Mucosa of stomach (tissue), 1 donor: Measurements from ENCODE around the gene HSD17B13.

ENCODE experiments used
- H3K27me3 ChIP-seq: one replicate; pipeline ENCODE4 v1.7.0; 2013; ENCODE audit warnings: mild to moderate bottlenecking, low read length; ENCODE audit not compliant: control insufficient read depth, insufficient read depth
- H3K36me3 ChIP-seq: one replicate; pipeline ENCODE4 v1.7.0; 2013; ENCODE audit warnings: low read length; ENCODE audit not compliant: control insufficient read depth, insufficient read depth
- H3K4me1 ChIP-seq: one replicate; pipeline ENCODE4 v1.7.0; 2013; ENCODE audit warnings: mild to moderate bottlenecking, low read length; ENCODE audit not compliant: control insufficient read depth, insufficient read depth
- H3K4me3 ChIP-seq: one replicate; pipeline ENCODE4 v1.7.0; 2013; ENCODE audit warnings: low read length
- H3K9ac ChIP-seq: one replicate; pipeline ENCODE4 v1.7.0; 2013; ENCODE audit warnings: mild to moderate bottlenecking, low read length, moderate library complexity
- H3K9me3 ChIP-seq: one replicate; pipeline ENCODE4 v1.7.0; 2013; ENCODE audit warnings: mild to moderate bottlenecking, low read length, moderate library complexity; ENCODE audit not compliant: control insufficient read depth
- donor health status: Pancreatic carcinoma.

Gene HSD17B13

DNA sequence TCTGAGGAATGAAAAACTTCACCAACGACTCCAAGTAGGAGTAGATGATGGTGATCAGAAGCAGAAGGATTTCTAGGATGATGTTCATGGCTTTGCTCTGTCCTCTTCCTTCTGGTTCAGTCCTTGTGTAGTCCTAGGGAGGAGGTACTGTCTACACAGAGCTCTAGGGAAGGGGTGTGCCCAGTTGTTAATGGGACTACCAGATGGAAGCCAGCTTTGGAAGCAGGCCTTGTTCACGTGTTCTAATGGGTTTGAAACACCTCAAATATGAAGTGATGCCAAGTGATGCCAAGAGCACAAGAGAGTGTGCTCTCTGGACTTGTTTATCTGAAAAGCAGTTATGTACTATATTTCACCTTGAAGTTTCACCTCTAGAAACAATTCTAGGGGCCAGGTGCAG, at the start of gene HSD17B13:
TSS of gene HSD17B13 (minus strand) at position 129 of the 400 bp plus-strand sequence. CDS start at position 88, 41 bp downstream.
- Histone ChIP-seq H3K9me3 (no peaks in the 10 kb centered on the region), H3K36me3 (no peaks in the 10 kb centered on the region), H3K4me1 (no peaks in the 10 kb centered on the region), H3K27me3 (no peaks in the 10 kb centered on the region), H3K9ac (no peak within 1 kb of the TSS), H3K4me3 (no peak within 1 kb of the TSS)

GRCh38 chr4:87370068-87370467, 47.4 kb upstream of the HSD17B13 start:
- Histone ChIP-seq H3K9ac (no peak overlapping the region), H3K36me3 (peaks cover 7% of the 10 kb centered on the region), H3K4me1 (no peaks in the 10 kb centered on the region), H3K4me3 (no peak overlapping the region), H3K9me3 (no peaks in the 10 kb centered on the region), H3K27me3 (no peaks in the 10 kb centered on the region)

DNA sequence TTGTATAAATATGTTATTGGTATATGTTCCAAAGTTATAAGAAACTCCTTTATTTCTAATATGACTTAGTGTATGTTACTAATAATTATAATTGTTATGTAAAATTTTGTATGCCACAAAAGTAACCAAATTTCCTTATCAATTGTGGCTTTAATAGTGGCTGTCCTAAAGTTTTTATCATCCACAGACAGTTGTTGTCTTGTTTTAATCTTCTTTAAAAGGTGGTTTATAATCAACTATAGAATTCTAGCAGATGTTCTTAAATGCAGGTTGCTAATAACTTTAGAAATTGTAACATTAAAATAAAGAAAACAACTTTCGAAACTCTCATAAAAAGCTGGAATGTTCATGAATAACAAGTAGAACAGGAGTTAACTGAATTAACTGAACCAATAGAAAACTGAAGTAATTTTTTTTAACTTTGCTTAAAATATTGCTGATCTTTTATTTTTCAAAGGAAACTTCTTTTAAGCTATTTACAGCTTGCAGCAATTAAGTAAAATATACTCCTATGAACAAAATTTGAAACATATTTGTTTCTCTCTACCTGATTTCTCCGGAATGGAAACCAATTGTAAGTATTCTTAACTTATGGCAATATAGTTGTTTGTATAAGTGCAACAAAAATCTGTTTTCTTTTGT, 44.0 kb upstream of the HSD17B13 start:
- Histone ChIP-seq H3K4me1 (no peaks in the 10 kb centered on the region), H3K4me3 (no peak overlapping the region), H3K27me3 (no peaks in the 10 kb centered on the region), H3K36me3 (peaks cover 4% of the 10 kb centered on the region), H3K9me3 (no peaks in the 10 kb centered on the region), H3K9ac (no peak overlapping the region)

DNA sequence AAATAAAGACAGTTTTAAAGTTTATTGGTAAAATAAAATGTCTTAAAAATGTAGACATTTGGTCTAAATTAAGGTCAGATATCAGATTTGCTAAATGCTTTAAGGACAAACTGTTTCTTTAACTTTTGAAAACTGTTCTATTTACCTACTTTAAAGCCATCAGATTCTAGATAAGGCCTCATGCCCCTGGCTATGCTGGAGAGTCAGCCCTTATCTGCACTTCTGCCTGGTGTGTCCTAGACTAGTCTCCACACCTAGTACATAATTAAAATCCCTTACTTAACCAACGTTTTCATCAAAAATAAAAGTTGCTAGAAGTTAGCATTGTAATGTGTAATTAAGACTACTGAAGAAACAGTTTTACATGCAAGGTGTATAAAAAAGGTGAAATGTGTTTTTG, 42.7 kb upstream of the HSD17B13 start:
- H3K36me3 ChIP-seq: no peaks in the 10 kb centered on the region
- no peak overlapping the region for H3K4me3 ChIP-seq
- H3K4me1 ChIP-seq: no peaks in the 10 kb centered on the region
- no peak overlapping the region for H3K9ac ChIP-seq
- no peaks in the 10 kb centered on the region for H3K9me3 ChIP-seq
- H3K27me3 ChIP-seq: no peaks in the 10 kb centered on the region

- Histone ChIP-seq H3K27me3 (no peaks in the 10 kb centered on the region), H3K4me1 (no peaks in the 10 kb centered on the region), H3K36me3 (no peaks in the 10 kb centered on the region), H3K9me3 (no peaks in the 10 kb centered on the region), H3K9ac (no peak overlapping the region), H3K4me3 (no peak overlapping the region)
These were observed 40.9 kb upstream of the HSD17B13 start for GRCh38 chr4:87363552-87363951.

DNA sequence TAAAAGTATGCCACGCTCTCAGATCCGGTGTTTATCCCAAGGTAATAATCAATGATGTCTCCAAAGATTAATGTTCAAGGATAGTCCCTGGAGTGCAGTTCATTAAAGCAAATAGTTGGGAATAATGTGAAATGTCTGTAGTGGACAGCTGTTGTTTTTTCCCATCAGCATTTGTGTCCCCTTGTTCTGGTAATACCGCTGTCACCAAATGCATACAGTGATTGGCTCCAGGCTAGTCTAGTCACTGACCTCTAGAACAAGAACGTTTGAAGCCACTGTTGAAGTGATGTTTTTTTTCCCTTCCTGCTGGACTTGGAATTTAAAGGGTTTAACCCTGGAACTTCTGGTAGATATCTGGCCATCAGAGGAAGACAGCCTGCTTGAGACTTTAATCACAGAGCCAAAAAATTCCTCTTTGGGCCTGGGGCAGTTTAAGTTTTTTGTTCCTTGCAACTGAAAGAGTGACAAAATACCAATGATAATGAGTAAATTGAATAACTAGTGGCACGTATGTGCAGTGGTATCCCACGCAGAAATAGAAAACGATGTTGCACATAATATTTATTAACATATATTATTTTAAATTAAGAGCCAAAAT, 37.8 kb upstream of the HSD17B13 start:
- H3K4me1 ChIP-seq: no peaks in the 10 kb centered on the region
- no peak overlapping the region for H3K9ac ChIP-seq
- H3K36me3 ChIP-seq: no peaks in the 10 kb centered on the region
- H3K9me3 ChIP-seq: no peaks in the 10 kb centered on the region
- H3K27me3 ChIP-seq: no peaks in the 10 kb centered on the region
- no peak overlapping the region for H3K4me3 ChIP-seq

DNA sequence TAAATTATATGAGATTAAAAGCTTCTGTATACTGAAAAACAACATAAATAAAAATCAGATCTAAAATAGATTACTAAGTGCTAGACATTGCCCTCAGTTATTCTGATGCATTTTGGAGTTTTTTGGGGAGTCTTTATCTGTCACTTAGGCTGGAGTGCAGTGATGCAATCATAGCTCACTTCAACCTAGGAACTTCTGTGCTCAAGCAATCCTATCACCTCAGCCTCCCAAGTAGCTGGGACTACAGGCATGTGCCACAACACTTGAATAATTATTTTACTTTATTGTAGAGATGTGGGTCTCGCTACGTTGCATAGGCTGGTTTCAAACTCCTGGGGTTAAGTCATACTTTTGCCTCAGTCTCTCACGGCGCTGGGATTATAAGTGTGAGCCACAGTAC, 36.6 kb upstream of the HSD17B13 start:
- Histone ChIP-seq H3K4me1 (no peaks in the 10 kb centered on the region), H3K9me3 (no peaks in the 10 kb centered on the region), H3K36me3 (no peaks in the 10 kb centered on the region), H3K27me3 (no peaks in the 10 kb centered on the region), H3K4me3 (no peak overlapping the region), H3K9ac (no peak overlapping the region)

DNA sequence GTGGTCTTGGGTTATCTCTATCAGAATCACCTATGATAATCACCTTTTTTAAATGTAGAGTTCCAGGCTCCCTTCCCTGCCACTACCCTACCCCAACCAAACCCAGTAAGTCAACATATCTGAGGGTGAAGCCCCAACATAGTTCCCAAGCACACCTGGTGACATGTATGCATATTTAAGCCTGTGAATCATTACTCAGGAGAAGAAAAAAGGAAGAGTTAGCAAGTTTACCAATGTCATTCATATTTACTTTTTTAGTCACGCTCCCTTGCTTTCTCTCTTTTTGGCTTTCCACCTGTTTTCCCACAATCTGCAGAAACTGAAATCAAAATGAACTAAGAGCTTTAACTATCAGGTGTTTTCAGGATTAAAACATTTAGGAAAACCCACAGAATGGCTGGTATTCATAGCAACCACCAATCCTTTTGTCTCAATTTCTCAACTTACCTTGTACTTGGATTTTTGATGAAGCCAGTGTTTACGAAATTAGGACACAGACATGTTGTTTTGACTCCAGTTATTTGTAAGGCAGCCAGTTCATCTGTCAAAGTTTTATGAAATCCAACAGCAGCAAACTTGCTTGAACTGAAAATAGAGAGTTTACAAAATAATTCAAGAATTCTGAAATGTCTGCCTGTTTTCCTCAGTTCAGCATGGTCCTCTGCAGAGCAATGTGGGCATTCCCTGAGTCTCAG, 34.3 kb upstream of the HSD17B13 start:
- H3K36me3 ChIP-seq: no peaks in the 10 kb centered on the region
- H3K4me3 ChIP-seq: no peak overlapping the region

GRCh38 chr4:87354168-87355102, 31.8 kb upstream of the HSD17B13 start:
- no peaks in the 10 kb centered on the region for H3K36me3 ChIP-seq
- no peaks in the 10 kb centered on the region for H3K27me3 ChIP-seq
- no peaks in the 10 kb centered on the region for H3K4me1 ChIP-seq
- no peak overlapping the region for H3K9ac ChIP-seq
- H3K9me3 ChIP-seq: no peaks in the 10 kb centered on the region
- no peak overlapping the region for H3K4me3 ChIP-seq

More for the DNA sequence above, 34.3 kb upstream of the HSD17B13 start:
- H3K9me3 ChIP-seq: no peaks in the 10 kb centered on the region
- no peak overlapping the region for H3K9ac ChIP-seq
- H3K4me1 ChIP-seq: no peaks in the 10 kb centered on the region
- no peaks in the 10 kb centered on the region for H3K27me3 ChIP-seq

DNA sequence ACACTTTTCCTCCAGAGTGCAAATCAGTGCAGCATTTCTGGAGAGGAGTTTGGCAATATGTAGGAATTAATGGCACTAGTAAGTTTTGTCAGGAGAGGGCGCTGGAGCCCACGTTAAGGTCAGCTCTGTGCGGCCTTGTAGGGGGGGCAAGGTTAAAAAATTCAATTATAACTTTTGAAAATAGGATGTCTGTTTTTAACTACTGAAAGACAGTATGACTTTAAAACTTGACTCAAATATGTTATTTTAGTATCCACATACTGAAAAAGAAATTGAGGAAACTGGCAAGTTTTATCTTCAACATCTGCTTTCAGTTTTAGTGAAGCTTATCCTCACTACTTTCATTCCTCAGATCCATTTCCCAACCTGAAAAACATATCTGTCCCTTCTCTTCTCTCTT, 30.9 kb upstream of the HSD17B13 start:
- Histone ChIP-seq H3K9me3 (no peaks in the 10 kb centered on the region), H3K36me3 (no peaks in the 10 kb centered on the region), H3K4me1 (no peaks in the 10 kb centered on the region), H3K9ac (no peak overlapping the region), H3K27me3 (no peaks in the 10 kb centered on the region), H3K4me3 (no peak overlapping the region)

DNA sequence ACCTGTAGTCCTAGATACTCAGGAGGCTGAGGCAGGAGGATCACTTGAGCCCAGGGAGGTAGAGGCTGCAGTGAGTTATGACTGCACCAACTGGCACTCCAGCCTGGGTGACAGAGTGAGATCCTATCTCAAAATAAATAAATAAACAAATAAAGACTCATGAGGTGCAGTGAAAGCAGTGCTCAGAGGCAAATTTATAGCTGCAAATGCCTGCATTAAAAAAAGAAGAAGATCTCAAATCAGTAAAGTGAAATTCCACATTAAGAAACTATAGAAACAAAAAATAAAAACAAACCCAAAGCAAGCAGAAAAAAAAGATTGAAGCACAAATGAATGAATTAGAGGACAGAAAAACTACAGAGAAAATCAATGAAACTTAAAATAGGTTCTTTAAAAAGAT, 22.5 kb upstream of the HSD17B13 start:
- H3K4me3 ChIP-seq: no peak overlapping the region
- no peaks in the 10 kb centered on the region for H3K27me3 ChIP-seq
- H3K36me3 ChIP-seq: no peaks in the 10 kb centered on the region

More for the DNA sequence above, 22.5 kb upstream of the HSD17B13 start:
- no peak overlapping the region for H3K9ac ChIP-seq
- H3K4me1 ChIP-seq: no peaks in the 10 kb centered on the region
- no peaks in the 10 kb centered on the region for H3K9me3 ChIP-seq
